HCT116 (cell line): ENCODE results near the gene RIPOR3. TPM values are rescaled to one million over a fixed set of nuclear protein-coding genes. Genes with fewer than 3 reads are reported as not detected.

ENCODE experiments used
- ATAC-seq: fragments of 200-7000 bp; cut with Tn5 transposase; 2 replicates; pipeline ENCODE4 v1.9.1; 2020; ENCODE audit warnings: mild to moderate bottlenecking, moderate library complexity
- BruUV-seq: library from RNA; stranded (reverse); fragments of 400-500 nt; replicated peaks from 2 replicates; lab custom pipeline; 2021; lab: Mats Ljungman, UMichigan
- CTCF ChIA-PET: fragments of 300-600 bp; sonication (Branson Sonifier 250); formaldehyde crosslinking; loops from one replicate; lab custom pipeline; 2021; ENCODE audit warnings: antibody characterized with exemption; lab: Charles Lee
- POLR2A ChIA-PET: fragments of 300-600, 350-600 bp; sonication (Branson Sonifier 250); formaldehyde crosslinking; loops from one replicate; lab custom pipeline; 2021; ENCODE audit warnings: antibody characterized with exemption; lab: Charles Lee
- RAD21 ChIA-PET, 2 experiments: fragments of 300-600 bp; sonication (Branson Sonifier 250); formaldehyde crosslinking; loops; one replicate each; lab custom pipeline; 2023; ENCODE audit warnings: low total read pairs in 2 of 2; ENCODE audit not compliant: uncharacterized antibody in 2 of 2, unreplicated experiment in 2 of 2, low non-redundant PET in 1 of 2; lab: Charles Lee
- DNase-seq: peaks from one replicate; pipeline ENCODE4 v3.0.0-alpha.2; 2010; ENCODE audit warnings: low read depth, low spot score
- H2AFZ ChIP-seq: fragments of 200-600 bp; shearing (Covaris generic), sonication (generic); 2 replicates; pipeline ENCODE4 v1.6.1; 2017; ENCODE audit warnings: low read depth, mixed run types, mixed read lengths, antibody characterized with exemption, low read length; ENCODE audit not compliant: poor library complexity, severe bottlenecking
- H3K27ac ChIP-seq: 2 replicates; pipeline ENCODE4 v1.5.1; 2012; ENCODE audit warnings: low read depth, low read length
- H3K27me3 ChIP-seq: fragments of 200-600 bp; sonication (generic); 2 replicates; pipeline ENCODE4 v1.6.1; 2016; ENCODE audit warnings: mixed run types, low read length, mixed read lengths; ENCODE audit not compliant: insufficient read depth
- H3K36me3 ChIP-seq, 2 experiments: fragments of 200-500 bp in 1 of 2; fragments of 200-600 bp in 1 of 2; sonication (Bioruptor generic) in 1 of 2; sonication (generic) in 1 of 2; 2 replicates each; pipeline versions ENCODE4 v1.5.1 to v1.6.1; 2014 to 2016; ENCODE audit warnings: low read length in 2 of 2, inconsistent platforms in 1 of 2, mixed read lengths in 1 of 2, mixed run types in 1 of 2; ENCODE audit not compliant: insufficient read depth in 2 of 2, control insufficient read depth in 1 of 2
- H3K4me1 ChIP-seq, 2 experiments: fragments of 200-600 bp in 1 of 2; sonication (generic) in 1 of 2; 2 replicates each; pipeline versions ENCODE4 v1.5.1 to v1.6.1; 2012 to 2017; ENCODE audit warnings: low read length in 2 of 2, inconsistent platforms in 1 of 2, mild to moderate bottlenecking in 1 of 2, mixed read lengths in 1 of 2, mixed run types in 1 of 2, moderate library complexity in 1 of 2; ENCODE audit not compliant: insufficient read depth in 2 of 2, control insufficient read depth in 1 of 2
- H3K4me2 ChIP-seq: fragments of 200-600 bp; sonication (generic); 2 replicates; pipeline ENCODE4 v1.6.1; 2017; ENCODE audit warnings: mixed run types, low read length, mixed read lengths
- H3K4me3 ChIP-seq, 2 experiments: fragments of 200-600 bp in 1 of 2; sonication (generic) in 1 of 2; replicated peaks in 1 of 2; 2 replicates each; pipeline ENCODE4 v1.5.1; 2011 to 2016; ENCODE audit warnings: low read length in 2 of 2, control low read depth in 1 of 2, low read depth in 1 of 2, mild to moderate bottlenecking in 1 of 2, mixed read lengths in 1 of 2, mixed run types in 1 of 2
- H3K79me2 ChIP-seq: fragments of 200-600 bp; sonication (generic); 2 replicates; pipeline ENCODE4 v1.6.1; 2017; ENCODE audit warnings: mild to moderate bottlenecking, mixed run types, low read length, moderate library complexity, mixed read lengths; ENCODE audit not compliant: insufficient read depth
- H3K9ac ChIP-seq: fragments of 200-600 bp; sonication (generic); 2 replicates; pipeline ENCODE4 v1.6.1; 2016; ENCODE audit warnings: low read length, mixed read lengths
- H3K9me2 ChIP-seq: fragments of 200-600 bp; sonication (generic), shearing (Covaris generic); 2 replicates; pipeline ENCODE4 v1.6.1; 2017; ENCODE audit warnings: mixed run types, mild to moderate bottlenecking, moderate library complexity; ENCODE audit not compliant: insufficient read depth
- H3K9me3 ChIP-seq, 2 experiments: fragments of 200-500 bp in 1 of 2; fragments of 200-600 bp in 1 of 2; sonication (Bioruptor generic) in 1 of 2; sonication (generic) in 1 of 2; 2 replicates each; pipeline ENCODE4 v1.6.1; 2014 to 2017; ENCODE audit warnings: low read length in 2 of 2, mixed read lengths in 2 of 2, inconsistent platforms in 1 of 2, low read depth in 1 of 2, mild to moderate bottlenecking in 1 of 2, mixed run types in 1 of 2, moderate library complexity in 1 of 2; ENCODE audit not compliant: control insufficient read depth in 1 of 2, insufficient read depth in 1 of 2
- H4K20me1 ChIP-seq: fragments of 200-600 bp; sonication (generic), shearing (Covaris generic); 2 replicates; pipeline ENCODE4 v1.6.1; 2017; ENCODE audit warnings: mixed run types, mild to moderate bottlenecking, moderate library complexity; ENCODE audit not compliant: insufficient read depth
- RAD21 ChIP-seq: IDR thresholded peaks from 2 replicates; pipeline ENCODE4 v1.6.1; 2012; ENCODE audit warnings: low read depth, mild to moderate bottlenecking
- SRF ChIP-seq: IDR thresholded peaks from 2 replicates; pipeline ENCODE4 v1.6.1; 2012; ENCODE audit warnings: low read depth
- intact Hi-C: fragments of 100-400 bp; cut with micrococcal nuclease; formaldehyde crosslinking; loops from 2 replicates; pipeline ENCODE4 v1.10.0; 2022
- total RNA-seq: library from RNA; stranded (reverse); gene quantifications from one replicate; pipeline ENCODE4 v1.2.1, GENCODE V29; 2021; ENCODE audit not compliant: unreplicated experiment
- TF ChIP-seq, protein P1 (sequence below), 3 experiments: fragments of 200-600 bp in 1 of 3; sonication (generic) in 1 of 3; IDR thresholded peaks in 2 of 3; conservative IDR thresholded peaks in 1 of 3; 2 replicates each; pipeline ENCODE4 v1.5.1; 2012 to 2017; ENCODE audit warnings: low read depth in 2 of 3, low read length in 2 of 3, antibody characterized with exemption in 1 of 3, borderline replicate concordance in 1 of 3, control low read depth in 1 of 3, mild to moderate bottlenecking in 1 of 3, mixed read lengths in 1 of 3, mixed run types in 1 of 3, moderate library complexity in 1 of 3; ENCODE audit not compliant: insufficient read depth in 1 of 3

RIPOR3 gene
- total RNA-seq, 1 experiment from 2014 or later: 0.22 TPM

DNA sequence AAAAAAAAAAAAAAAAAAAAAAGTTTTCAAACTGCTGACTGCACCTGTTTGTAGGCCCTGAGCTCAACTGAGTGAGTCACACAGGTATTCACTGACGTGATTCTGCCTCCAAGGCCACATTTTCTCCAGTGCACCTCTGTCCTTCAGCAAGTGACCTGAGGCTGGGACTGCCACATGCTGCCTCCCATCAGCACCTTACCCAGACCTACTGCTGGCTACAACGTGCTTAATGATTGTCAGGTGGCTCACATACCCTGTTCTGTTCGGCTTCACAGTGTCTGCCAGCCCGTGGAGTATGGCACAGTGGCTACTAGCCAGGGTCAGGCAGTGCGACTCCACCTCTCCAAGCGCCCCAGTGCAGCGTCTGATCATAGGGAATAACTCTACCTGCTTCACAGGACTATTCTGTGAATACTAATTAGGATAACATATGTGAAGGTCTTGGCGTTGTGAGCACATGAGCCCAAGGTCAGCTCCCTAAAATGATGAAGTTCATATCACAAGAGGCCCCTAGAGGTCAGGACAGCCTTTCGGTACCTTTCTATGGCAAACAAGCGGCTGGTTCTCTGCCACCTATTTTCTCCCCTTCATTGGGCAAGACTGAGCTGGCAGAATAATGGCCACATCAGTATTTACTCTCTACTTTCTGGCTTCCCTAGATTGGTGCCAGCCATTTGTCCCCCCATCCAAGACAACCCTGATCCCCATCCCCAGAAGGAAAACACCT is 28.1 kb downstream of the RIPOR3 start:
- intact Hi-C loops: loop anchor here (1.0 to 2.0 kb wide), 2 partner anchors 82 to 125 kb away; no protein-coding TSS in a partner anchor
- Histone ChIP-seq H3K27ac (no peak overlapping the region), H3K4me3 (no peak overlapping the region), H3K79me2 (no peaks in the 10 kb centered on the region), H3K4me1 (peaks cover 26 to 44% of the 10 kb centered on the region in 2 experiments; a peak in 3 of 4 replicates), H4K20me1 (no peaks in the 10 kb centered on the region), H3K4me2 (peak overlapping the region; percentile 44), H3K9me2 (no peaks in the 10 kb centered on the region), H3K27me3 (no peaks in the 10 kb centered on the region), H3K9me3 (no peaks in the 10 kb centered on the region), H2AFZ (peak overlapping the region; percentile 81), H3K36me3 (no peaks in the 10 kb centered on the region), H3K9ac (no peak overlapping the region; the same call in 1 of the 2 replicates)
- BruUV-seq: no TSS peak
- ATAC-seq: peak; percentile 75
- peak; percentile 36 for DNase-seq
- ChIA-PET RAD21 (interaction anchor here (0.7 to 1.5 kb wide), 8 partner anchors 62 to 1372 kb away, joined by 3 to 11 read pairs (median 3); no protein-coding TSS in a partner anchor), POLR2A (interaction anchor here (0.6 to 2.1 kb wide), 7 partner anchors 11 to 125 kb away, joined by 3 to 8 read pairs (median 5); no protein-coding TSS in a partner anchor), CTCF (interaction anchor here (0.7 to 3.7 kb wide), 21 partner anchors 11 to 318 kb away, joined by 3 to 36 read pairs (median 4); partner anchors contain the start of gene BCAS4)
- no peak for TF ChIP-seq SRF
- TF ChIP-seq RAD21: peak; percentile 80
- TF ChIP-seq, protein P1, sequence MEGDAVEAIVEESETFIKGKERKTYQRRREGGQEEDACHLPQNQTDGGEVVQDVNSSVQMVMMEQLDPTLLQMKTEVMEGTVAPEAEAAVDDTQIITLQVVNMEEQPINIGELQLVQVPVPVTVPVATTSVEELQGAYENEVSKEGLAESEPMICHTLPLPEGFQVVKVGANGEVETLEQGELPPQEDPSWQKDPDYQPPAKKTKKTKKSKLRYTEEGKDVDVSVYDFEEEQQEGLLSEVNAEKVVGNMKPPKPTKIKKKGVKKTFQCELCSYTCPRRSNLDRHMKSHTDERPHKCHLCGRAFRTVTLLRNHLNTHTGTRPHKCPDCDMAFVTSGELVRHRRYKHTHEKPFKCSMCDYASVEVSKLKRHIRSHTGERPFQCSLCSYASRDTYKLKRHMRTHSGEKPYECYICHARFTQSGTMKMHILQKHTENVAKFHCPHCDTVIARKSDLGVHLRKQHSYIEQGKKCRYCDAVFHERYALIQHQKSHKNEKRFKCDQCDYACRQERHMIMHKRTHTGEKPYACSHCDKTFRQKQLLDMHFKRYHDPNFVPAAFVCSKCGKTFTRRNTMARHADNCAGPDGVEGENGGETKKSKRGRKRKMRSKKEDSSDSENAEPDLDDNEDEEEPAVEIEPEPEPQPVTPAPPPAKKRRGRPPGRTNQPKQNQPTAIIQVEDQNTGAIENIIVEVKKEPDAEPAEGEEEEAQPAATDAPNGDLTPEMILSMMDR (IDR thresholded peaks at IDR 0.05 in 2 of 3, conservative IDR thresholded peaks at IDR 0.05 in 1 of 3; ENCODE audit: borderline replicate concordance in 1 of 3, insufficient read depth in 1 of 3, low read depth in 2 of 3, low read length in 2 of 3): peak; percentile 34 to 62 (median 50); a peak in 4 of 6 replicates
